GM21825 (cell line): ENCODE results near the gene CDK5R2.
A peak's percentile ranks its signal among the peaks of the same experiment; 100 is the strongest.

Experiments used
- ATAC-seq: cut with Tn5 transposase; IDR thresholded peaks from one replicate; pipeline ENCODE4 v1.9.1; 2021; ENCODE audit warnings: mild to moderate bottlenecking, moderate library complexity; ENCODE audit not compliant: unreplicated experiment

The CDK5R2 gene

GRCh38 chr2:218961651-218962570 is 2.4 kb downstream of the CDK5R2 start:
- no peak for ATAC-seq

- ATAC-seq = no peak
Measured at GRCh38 chr2:218962859-218963492, 3.5 kb downstream of the CDK5R2 start.

GRCh38 chr2:218963601-218964000 is 4.1 kb downstream of the CDK5R2 start:
- ATAC-seq = no peak

- no peak for ATAC-seq
Measured at GRCh38 chr2:218964041-218964771, 4.7 kb downstream of the CDK5R2 start.

GRCh38 chr2:218970894-218971293 is 11.4 kb downstream of the CDK5R2 start:
- no peak for ATAC-seq

GRCh38 chr2:218975060-218975777 is 15.8 kb downstream of the CDK5R2 start:
- no peak for ATAC-seq

- ATAC-seq = peak; percentile 78
Measured at GRCh38 chr2:218979846-218980734, 20.6 kb downstream of the CDK5R2 start.

GRCh38 chr2:218980735-218981389 is 21.4 kb downstream of the CDK5R2 start:
- no peak for ATAC-seq

GRCh38 chr2:218981390-218981880 is 22.0 kb downstream of the CDK5R2 start:
- no peak for ATAC-seq

- no peak for ATAC-seq
Measured at GRCh38 chr2:218981881-218982585, 22.6 kb downstream of the CDK5R2 start.

GRCh38 chr2:218982586-218983262 is 23.3 kb downstream of the CDK5R2 start:
- no peak for ATAC-seq

GRCh38 chr2:218983263-218983933 is 23.9 kb downstream of the CDK5R2 start:
- ATAC-seq = no peak

GRCh38 chr2:218983934-218984238 is 24.4 kb downstream of the CDK5R2 start:
- no peak for ATAC-seq

- ATAC-seq = no peak
Measured at GRCh38 chr2:218984239-218985020, 25.0 kb downstream of the CDK5R2 start.

GRCh38 chr2:218985021-218985324 is 25.5 kb downstream of the CDK5R2 start, which contains the start of gene FEV:
TSS of gene FEV (minus strand) at chr2:218985184. CDS start at chr2:218985075, 109 bp downstream.
- no peak for ATAC-seq

- no peak for ATAC-seq
Measured at GRCh38 chr2:218985325-218986091, 26.0 kb downstream of the CDK5R2 start.
